ENCODE measurements around the gene MAGI3. TPM values are rescaled to one million over a fixed set of nuclear protein-coding genes. Genes with fewer than 3 reads are reported as not detected.
"Not testable (repeated sequence)": the region's sequence is repeated elsewhere in the genome, so short reads cannot be mapped to it uniquely, and the experiment has no call there.

MAGI3 gene
- total RNA-seq, 1 experiment from 2014 or later = 27.6 TPM

- TF ChIP-seq CTCF (IDR thresholded peaks at IDR 0.05; ENCODE audit: insufficient read depth in 1 of 2, low read depth in 1 of 2, low read length in 1 of 2, severe bottlenecking in 1 of 2, unreplicated experiment in 1 of 2) = no peak
- Histone ChIP-seq H3K9me3 (peaks cover 5% of the 10 kb centered on the region; the same call in 1 of the 2 replicates), H3K4me3 (ENCODE audit: low read depth, low read length) (no peak overlapping the region), H3K4me1 (no peaks in the 10 kb centered on the region), H3K36me3 (ENCODE audit: control insufficient read depth, insufficient read depth, low read length) (no peaks in the 10 kb centered on the region), H3K27me3 (replicated peaks; ENCODE audit: control insufficient read depth, insufficient read depth, low read length) (no peaks in the 10 kb centered on the region)
- no peak for DNase-seq
- intact Hi-C loops (cut with micrococcal nuclease; ENCODE audit: unreplicated experiment) = no loop called here
- peaks cover 4% of the 10 kb centered on the region for H3K9me3 Mint-ChIP-seq (ENCODE audit: unreplicated experiment)
- ChIA-PET CTCF (no interaction called here), POLR2A (no interaction called here)
- H3K36me3 Mint-ChIP-seq (ENCODE audit: insufficient read depth, unreplicated experiment) = peaks cover 22% of the 10 kb centered on the region
- no peak overlapping the region for H3K4me3 Mint-ChIP-seq (ENCODE audit: unreplicated experiment)
- H3K27me3 Mint-ChIP-seq (ENCODE audit: insufficient read depth, unreplicated experiment) = no peaks in the 10 kb centered on the region
- BruUV-seq (replicated peaks) = no TSS peak
- H3K27ac Mint-ChIP-seq (ENCODE audit: unreplicated experiment) = no peak overlapping the region
- H3K4me1 Mint-ChIP-seq (ENCODE audit: low read depth, unreplicated experiment) = no peaks in the 10 kb centered on the region
Measured at GRCh38 chr1:113565621-113566020, 175.3 kb downstream of the MAGI3 start.

- intact Hi-C loops (cut with micrococcal nuclease; ENCODE audit: unreplicated experiment) = no loop called here
- CTCF ChIA-PET = no interaction called here
- H3K27ac Mint-ChIP-seq (ENCODE audit: unreplicated experiment) = no peak overlapping the region
- TF ChIP-seq CTCF (IDR thresholded peaks at IDR 0.05; ENCODE audit: insufficient read depth in 1 of 2, low read depth in 1 of 2, low read length in 1 of 2, severe bottlenecking in 1 of 2, unreplicated experiment in 1 of 2) = no peak
- no peak overlapping the region for H3K4me3 ChIP-seq (ENCODE audit: low read depth, low read length)
- no peaks in the 10 kb centered on the region for H3K36me3 ChIP-seq (ENCODE audit: control insufficient read depth, insufficient read depth, low read length)
- H3K27me3 Mint-ChIP-seq (ENCODE audit: insufficient read depth, unreplicated experiment) = no peaks in the 10 kb centered on the region
- H3K4me3 Mint-ChIP-seq (ENCODE audit: unreplicated experiment) = no peak overlapping the region
- no peak for DNase-seq
- H3K9me3 ChIP-seq = peaks cover 5% of the 10 kb centered on the region; the same call in 1 of the 2 replicates
- no peaks in the 10 kb centered on the region for H3K4me1 ChIP-seq
- no peaks in the 10 kb centered on the region for H3K9me3 Mint-ChIP-seq (ENCODE audit: unreplicated experiment)
- no peaks in the 10 kb centered on the region for H3K4me1 Mint-ChIP-seq (ENCODE audit: low read depth, unreplicated experiment)
- POLR2A ChIA-PET = no interaction called here
- H3K36me3 Mint-ChIP-seq (ENCODE audit: insufficient read depth, unreplicated experiment) = peaks cover 19% of the 10 kb centered on the region
- BruUV-seq (replicated peaks) = no TSS peak
- no peaks in the 10 kb centered on the region for H3K27me3 ChIP-seq (replicated peaks; ENCODE audit: control insufficient read depth, insufficient read depth, low read length)
Measured at GRCh38 chr1:113567427-113567826, 177.1 kb downstream of the MAGI3 start.

- H3K4me1 ChIP-seq = peaks cover 16% of the 10 kb centered on the region; the same call in 1 of the 2 replicates
- DNase-seq; H3K4me3 ChIP-seq (ENCODE audit: low read depth, low read length); intact Hi-C loops (cut with micrococcal nuclease; ENCODE audit: unreplicated experiment); POLR2A ChIA-PET; H3K4me3 Mint-ChIP-seq (ENCODE audit: unreplicated experiment); CTCF ChIA-PET; BruUV-seq (replicated peaks); H3K36me3 ChIP-seq (ENCODE audit: control insufficient read depth, insufficient read depth, low read length); H3K27me3 ChIP-seq (replicated peaks; ENCODE audit: control insufficient read depth, insufficient read depth, low read length); H3K27me3 Mint-ChIP-seq (ENCODE audit: insufficient read depth, unreplicated experiment); H3K27ac Mint-ChIP-seq (ENCODE audit: unreplicated experiment); H3K9me3 ChIP-seq: not testable (repeated sequence)
- Mint-ChIP-seq H3K4me1 (ENCODE audit: low read depth, unreplicated experiment) (peaks cover 35% of the 10 kb centered on the region), H3K9me3 (ENCODE audit: unreplicated experiment) (peaks cover 14% of the 10 kb centered on the region), H3K36me3 (ENCODE audit: insufficient read depth, unreplicated experiment) (peaks cover 26% of the 10 kb centered on the region)
Measured at GRCh38 chr1:113575744-113576260, 185.5 kb downstream of the MAGI3 start.

- no peak for DNase-seq
- H3K27me3 ChIP-seq (replicated peaks; ENCODE audit: control insufficient read depth, insufficient read depth, low read length) = no peaks in the 10 kb centered on the region
- Mint-ChIP-seq H3K27me3 (ENCODE audit: insufficient read depth, unreplicated experiment) (no peaks in the 10 kb centered on the region), H3K9me3 (ENCODE audit: unreplicated experiment) (peaks cover 14% of the 10 kb centered on the region), H3K4me1 (ENCODE audit: low read depth, unreplicated experiment) (peaks cover 35% of the 10 kb centered on the region), H3K4me3 (ENCODE audit: unreplicated experiment) (no peak overlapping the region), H3K27ac (ENCODE audit: unreplicated experiment) (no peak overlapping the region), H3K36me3 (ENCODE audit: insufficient read depth, unreplicated experiment) (peaks cover 31% of the 10 kb centered on the region)
- no peaks in the 10 kb centered on the region for H3K9me3 ChIP-seq
- intact Hi-C loops (cut with micrococcal nuclease; ENCODE audit: unreplicated experiment) = no loop called here
- no peak for TF ChIP-seq CTCF (IDR thresholded peaks at IDR 0.05; ENCODE audit: insufficient read depth in 1 of 2, low read depth in 1 of 2, low read length in 1 of 2, severe bottlenecking in 1 of 2, unreplicated experiment in 1 of 2)
- CTCF ChIA-PET = no interaction called here
- peaks cover 16% of the 10 kb centered on the region; the same call in 1 of the 2 replicates for H3K4me1 ChIP-seq
- no peaks in the 10 kb centered on the region for H3K36me3 ChIP-seq (ENCODE audit: control insufficient read depth, insufficient read depth, low read length)
- no TSS peak for BruUV-seq (replicated peaks)
- POLR2A ChIA-PET = no interaction called here
- H3K4me3 ChIP-seq (ENCODE audit: low read depth, low read length) = no peak overlapping the region
Measured at GRCh38 chr1:113576271-113576670, 186.0 kb downstream of the MAGI3 start.
